Stimulated activated CD8-positive, alpha-beta memory T cell treated with anti-CD3 and anti-CD28 coated beads, Interleukin-2, amount 100 ng/mL, for 48 hours (primary cell): ENCODE results near the gene SLC22A23.

Source experiments
- DNase-seq, 2 donors: peaks; one replicate each; pipeline ENCODE4 v3.0.0-alpha.2; 2020; ENCODE audit warnings: low read depth in 2 of 2

The SLC22A23 gene

GRCh38 chr6:3240595-3240994, 216.3 kb downstream of the SLC22A23 start:
- DNase-seq, result no peak

DNA sequence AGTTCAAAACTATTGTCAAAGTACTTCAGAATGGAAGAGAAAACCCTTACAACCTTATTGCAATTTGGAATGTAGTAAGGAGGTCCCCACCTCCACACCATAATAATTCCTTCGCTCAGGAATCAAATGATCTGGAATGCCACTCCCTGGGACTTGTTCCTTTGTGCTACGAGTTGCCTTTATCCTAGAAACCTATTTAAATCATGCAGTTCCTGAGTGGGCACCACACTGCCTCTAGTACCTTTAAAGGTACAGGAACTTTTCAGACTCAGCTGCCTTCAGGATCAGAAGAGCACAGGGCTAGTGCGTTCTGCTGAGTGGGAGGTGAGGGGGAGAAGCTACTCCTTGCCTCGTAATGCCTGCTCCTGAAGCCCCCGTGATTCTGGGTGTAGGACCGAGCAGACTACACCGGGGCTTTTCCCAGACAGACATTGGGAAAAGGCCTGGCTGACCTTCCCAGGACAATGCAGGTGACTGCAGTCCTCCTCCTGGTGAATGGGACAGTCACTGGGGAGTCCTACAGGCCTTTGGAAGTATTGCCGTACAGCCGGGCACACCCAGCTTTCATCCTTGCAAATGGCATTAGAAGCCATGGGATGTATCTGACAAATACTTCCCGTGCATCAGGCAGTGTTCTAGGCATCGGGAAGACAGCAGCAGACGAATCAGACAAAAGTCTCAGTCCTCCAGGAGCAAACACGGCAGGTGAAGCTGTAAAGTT, 217.6 kb downstream of the SLC22A23 start:
- DNase-seq, result no peak

DNA sequence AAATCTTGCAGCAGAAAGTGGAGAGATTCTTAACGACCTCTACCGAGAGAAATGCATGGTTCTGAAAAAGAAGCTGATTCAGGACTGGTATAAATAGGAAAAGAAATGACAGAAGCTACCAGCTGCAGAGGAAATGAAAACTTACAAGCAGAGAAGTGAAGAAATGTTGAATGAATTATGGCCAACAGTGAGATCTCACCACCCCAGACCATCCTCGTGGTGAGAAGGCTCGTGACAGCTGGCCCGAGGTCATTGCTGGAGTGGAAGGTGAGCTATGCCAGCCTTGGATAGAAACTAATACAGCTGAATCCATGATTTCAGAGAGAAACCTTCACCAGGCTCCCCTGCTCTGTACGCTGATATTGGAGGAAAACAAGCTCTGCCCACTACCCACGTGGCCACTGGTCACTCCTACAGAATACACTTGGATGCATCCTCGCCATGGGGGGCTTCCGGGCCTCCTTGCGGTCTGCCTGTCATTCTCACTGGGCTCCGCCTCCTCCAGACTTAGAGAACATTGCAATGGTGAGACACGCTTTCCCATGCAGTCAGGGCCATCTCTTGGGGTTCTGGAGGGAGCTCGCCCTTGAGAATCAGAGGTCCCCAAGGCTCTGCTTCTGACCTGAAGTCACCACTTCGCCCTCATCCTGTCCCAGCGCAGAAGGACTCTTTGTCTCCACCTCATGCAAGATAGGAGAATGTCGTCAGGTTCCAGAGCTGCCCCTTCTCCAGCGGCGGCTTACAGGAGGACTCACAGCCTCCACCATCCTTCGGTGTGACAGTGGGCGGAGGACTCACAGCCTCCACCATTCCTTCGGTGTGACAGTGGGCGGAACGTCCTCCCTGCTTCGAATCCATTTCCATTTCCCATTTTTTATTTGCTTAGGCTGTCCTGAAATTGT, 218.8 kb downstream of the SLC22A23 start:
- no peak for DNase-seq

- no peak for DNase-seq
Observed at GRCh38 chr6:3236005-3236404, 220.8 kb downstream of the SLC22A23 start.

DNA sequence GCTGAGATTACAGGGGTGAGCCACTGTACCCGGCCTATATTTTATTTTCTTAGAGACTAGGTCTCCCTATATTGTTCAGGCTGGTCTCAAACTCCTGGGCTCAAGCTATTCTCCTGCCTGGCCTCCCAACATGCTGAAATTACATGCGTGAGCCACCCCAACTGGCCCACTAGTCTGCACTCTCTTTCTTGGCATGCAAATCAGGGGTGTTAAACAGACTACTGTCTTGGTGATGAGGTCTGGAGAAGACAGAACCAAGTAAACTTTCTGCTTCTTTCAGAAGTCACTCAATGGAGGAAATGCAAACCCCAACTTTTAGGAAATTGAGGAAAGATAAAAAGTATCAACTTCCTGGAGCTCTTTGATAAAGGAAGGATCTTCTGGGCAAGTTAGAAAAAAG, 221.4 kb downstream of the SLC22A23 start:
- DNase-seq, result no peak

DNA sequence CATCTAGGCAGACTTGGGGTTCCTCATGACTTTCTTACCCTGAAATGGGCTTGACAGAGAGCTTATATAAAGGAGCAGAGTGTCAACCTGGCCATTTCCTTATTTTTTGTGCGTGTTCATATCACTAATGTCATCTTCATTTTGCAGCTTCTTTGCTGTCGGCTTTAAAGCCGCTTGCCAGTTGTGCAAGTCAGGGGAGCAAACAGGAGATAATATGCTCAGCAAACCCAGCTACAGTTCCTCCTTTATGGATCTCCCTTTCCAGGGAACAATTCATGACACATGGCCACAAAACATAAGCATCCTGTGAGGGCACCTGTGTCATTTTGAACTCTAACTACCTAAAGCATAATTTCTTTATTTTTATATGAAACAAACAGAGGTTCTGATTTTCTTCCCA, 222.9 kb downstream of the SLC22A23 start:
- no peak for DNase-seq

DNA sequence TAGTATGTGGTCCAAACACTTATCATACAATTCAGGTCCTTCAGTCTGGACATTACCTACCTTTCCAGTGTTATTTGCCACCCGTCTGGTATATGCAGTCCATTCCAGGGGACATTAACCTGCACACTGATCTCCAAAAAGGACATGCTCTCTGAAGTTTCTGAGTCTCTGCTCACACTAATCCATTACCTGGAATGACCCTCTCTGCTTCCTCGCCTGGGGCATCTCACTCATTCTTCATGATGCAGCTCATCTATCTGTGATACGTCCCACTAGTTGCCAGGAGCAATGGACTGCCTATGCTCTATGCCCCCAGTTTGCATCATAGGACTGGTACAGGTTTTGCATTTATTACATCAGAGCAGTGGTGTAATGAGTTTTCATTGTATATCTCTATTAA, 223.5 kb downstream of the SLC22A23 start:
- no peak for DNase-seq

GRCh38 chr6:3232017-3232945, 224.6 kb downstream of the SLC22A23 start:
- no peak for DNase-seq

DNA sequence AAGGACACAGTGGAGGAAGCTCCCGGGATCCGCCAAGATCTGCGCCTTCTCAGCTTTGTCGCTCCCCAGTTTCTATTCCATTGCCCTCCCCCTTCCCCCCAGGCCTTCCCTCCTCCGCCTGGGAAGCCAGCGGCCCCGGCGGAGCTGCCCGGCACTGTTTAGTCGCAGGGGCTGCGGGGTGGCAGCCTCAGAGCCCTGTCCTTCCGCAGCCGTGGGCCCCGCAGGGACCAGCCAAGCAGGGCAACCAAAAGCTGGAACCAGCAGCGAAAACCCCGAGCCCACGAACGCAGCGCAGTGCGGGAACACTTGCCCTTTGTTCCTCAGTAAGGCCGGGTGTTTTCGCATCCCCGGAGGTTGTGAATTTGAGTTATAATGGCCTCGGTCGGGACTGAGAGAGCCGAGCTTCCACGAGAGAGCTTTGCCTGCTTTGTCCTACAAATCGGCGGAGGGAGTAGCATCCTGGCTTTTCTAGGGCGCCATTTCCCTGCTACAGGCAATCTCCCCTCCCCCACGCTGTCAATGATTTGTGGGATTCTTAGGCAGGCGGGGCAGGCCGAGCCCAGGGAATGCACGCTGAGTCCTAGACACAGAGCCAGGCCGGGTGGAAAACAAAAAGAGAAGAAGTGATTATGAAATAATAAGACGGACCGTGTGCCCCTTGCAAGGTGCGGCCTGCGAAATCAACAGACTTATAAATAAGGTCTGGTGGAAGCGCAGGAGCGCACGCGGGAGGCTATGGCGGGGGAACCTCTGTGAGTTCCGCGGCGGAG, 225.4 kb downstream of the SLC22A23 start:
- DNase-seq, result no peak

GRCh38 chr6:3230900-3231246, 226.0 kb downstream of the SLC22A23 start:
- DNase-seq, result no peak

- DNase-seq, result no peak
Observed at GRCh38 chr6:3230256-3230882, 226.5 kb downstream of the SLC22A23 start.

- DNase-seq, result no peak
Observed at GRCh38 chr6:3229566-3230178, 227.2 kb downstream of the SLC22A23 start.

DNA sequence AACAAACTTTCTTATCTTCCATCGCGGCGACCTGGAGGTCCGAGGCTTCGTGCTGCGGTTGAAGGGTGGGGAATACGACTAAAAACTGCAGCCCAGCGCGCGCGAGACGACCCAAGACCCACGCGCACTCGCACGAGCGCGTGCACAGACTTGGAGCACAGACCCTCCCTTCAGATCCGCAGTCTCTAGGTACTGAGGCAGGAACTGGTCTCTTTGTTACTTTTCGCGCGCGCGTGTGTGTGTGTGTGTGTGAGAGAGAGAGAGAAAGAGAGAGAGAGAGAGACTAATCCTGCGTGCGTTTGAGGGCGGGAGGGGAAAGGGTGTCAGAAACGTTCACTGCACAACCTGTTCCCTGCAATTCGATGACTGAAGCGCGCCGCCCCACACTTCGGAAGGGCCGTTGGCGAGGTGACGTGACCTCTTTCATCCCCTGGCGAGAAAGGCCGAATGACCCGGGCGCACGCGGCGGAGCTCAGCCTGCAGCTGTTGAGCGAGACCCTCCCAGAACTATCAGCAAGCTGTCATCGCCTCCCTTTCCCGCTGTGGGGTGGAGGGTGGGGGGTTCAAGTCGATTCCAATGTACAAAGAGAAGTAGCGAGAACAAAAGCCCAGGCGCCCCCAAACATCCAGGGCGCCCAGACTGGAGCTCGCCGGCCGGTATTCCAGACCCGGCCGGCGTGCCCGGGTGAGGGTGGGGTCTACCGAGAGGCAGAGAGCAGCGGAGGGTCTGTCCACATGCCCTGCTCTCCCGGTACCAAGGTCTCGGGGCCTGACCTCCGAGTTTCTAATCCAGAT, 227.9 kb downstream of the SLC22A23 start:
- DNase-seq, result no peak

DNA sequence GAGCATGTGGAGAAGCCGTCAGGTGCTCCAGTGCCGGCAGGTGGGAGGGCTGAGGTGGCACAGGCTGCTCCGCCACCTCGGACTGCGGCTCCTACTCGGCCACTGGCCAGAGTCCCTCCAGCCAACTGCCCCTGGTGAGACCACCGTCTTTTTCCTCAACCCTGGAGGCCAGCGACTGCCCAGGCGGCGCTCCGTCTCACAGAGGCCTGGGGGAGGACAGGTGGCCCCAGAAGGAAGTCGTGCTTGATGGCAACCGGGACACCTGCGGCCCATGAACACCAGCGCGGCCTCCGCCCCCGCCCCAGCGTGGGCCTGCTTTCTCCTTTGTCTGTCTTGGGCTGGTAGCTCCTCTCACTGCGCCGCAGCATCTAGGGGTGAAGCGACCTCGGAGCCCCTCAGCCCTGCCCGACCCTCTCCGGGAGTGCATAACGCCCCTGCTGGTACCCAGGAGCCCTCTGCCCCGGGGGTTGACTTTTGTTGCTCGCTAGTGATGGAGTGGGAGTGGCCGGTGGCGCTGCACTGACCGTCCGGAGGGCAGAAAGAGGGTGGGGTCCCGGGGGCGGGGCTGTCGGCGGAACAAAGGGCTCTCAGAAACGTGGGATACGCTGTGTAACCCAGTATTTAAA, 228.7 kb downstream of the SLC22A23 start:
- DNase-seq, result no peak

GRCh38 chr6:3227363-3228045, 229.3 kb downstream of the SLC22A23 start, which contains the start of gene TUBB2B:
TUBB2B (minus strand) TSS chr6:3227653; CDS start chr6:3227543, 110 bp downstream.
- no peak for DNase-seq

DNA sequence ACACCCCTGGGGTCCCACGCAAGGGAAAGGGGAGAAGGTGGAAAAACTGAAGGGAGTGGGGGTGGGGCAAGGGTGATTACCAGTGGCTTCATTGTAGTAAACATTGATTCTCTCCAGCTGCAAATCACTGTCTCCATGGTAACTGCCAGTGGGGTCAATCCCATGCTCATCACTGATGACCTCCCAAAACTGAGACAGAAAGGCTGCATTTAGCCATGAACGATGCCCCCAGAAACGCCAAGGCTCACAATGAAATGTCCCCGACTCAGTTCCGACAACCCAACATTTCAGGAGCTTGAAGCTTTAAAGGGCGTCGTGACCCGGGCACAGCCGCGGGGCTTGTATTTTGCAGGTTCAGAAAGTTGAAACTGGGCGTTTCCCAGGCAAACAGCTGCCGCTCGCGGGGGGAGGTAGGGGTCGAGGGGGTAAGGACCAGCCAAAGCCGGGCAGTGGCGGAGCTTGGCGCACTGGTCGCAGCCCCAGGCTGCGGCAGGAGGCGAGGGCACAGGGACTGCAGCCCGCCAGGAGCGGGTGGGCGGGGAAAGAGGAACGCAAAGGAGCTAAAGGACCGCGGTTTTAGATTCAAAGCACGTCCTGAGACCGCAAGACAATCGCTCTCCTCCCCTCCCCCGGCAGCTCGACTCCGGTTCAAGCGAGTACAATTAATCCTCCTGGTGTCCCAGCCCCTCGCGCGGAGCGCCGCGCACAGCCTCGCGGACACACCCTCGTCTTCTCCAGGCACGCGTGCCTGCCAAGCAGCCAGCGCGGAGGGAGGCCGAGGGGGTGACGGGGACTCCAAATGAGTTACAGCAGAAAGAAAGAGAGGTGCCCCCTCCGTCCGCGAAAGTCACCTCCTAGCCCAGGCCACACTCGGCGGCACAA, 230.1 kb downstream of the SLC22A23 start:
- DNase-seq, result no peak

DNA sequence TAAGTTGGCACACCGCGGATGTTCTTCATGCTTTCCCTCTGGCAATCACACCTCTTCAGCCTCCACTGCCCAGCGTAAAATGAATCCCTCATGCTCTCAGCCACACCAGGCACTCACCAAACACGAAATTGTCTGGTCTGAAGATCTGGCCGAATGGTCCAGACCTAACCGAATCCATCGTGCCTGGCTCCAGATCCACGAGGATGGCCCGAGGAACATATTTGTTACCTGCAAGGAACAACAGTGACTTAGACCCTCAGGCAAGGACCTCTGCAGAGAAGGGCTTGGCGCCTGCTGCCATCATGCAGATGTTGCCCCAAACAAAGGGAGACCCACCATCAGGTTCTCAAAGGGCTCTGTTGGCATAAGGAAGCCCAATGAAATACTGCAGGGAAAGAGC, 230.8 kb downstream of the SLC22A23 start:
- no peak for DNase-seq
